ENCODE data around the gene RACGAP1. TPM values are rescaled to one million over a fixed set of nuclear protein-coding genes. Genes with fewer than 3 reads are reported as not detected.

Gene RACGAP1
- polyA plus RNA-seq, 3 donors: 3.1 to 5.4 (median 3.6) TPM

DNA sequence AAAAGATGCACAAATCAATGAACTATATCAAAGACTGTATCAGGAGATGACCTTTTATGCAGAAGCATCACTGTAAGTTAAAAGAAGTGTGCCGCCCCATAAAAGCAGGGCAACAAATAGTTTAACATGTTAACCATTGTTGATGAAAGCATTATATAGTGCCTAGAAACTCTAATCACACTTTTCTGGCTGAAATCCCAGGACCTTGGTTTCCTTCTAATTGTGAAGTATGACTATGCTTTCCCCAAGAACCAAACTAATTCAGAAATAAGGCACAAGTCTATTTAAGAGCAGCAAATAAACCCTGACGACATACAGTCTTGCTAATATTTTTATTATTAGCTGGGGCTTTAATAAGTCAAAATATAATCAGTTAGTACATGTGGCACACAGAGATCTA lies 21.7 kb downstream of the RACGAP1 start:
- H3K4me3 Mint-ChIP-seq: no peak overlapping the region
- no peaks in the 10 kb centered on the region for H3K27me3 Mint-ChIP-seq (ENCODE audit: low read depth in 3 of 3)
- Histone ChIP-seq H3K36me3 (replicated peaks in 1 of 2; ENCODE audit: control insufficient read depth in 1 of 2, insufficient read depth in 2 of 2, low read length in 2 of 2) (peaks cover 49 to 87% of the 10 kb centered on the region in 2 donors), H3K9ac (ENCODE audit: insufficient read depth, low read length, poor library complexity, severe bottlenecking) (no peak overlapping the region), H2AFZ (ENCODE audit: insufficient read depth, low read depth, low read length, poor library complexity, severe bottlenecking) (no peak overlapping the region), H3K27me3 (ENCODE audit: control insufficient read depth in 2 of 2, insufficient read depth in 2 of 2, low read length in 2 of 2) (no peaks in the 10 kb centered on the region), H3K27ac (ENCODE audit: low read depth in 1 of 2, low read length in 2 of 2) (no peak overlapping the region), H3K4me1 (ENCODE audit: control insufficient read depth in 1 of 2, insufficient read depth in 2 of 2, low read length in 2 of 2) (no peaks in the 10 kb centered on the region), H3K9me3 (replicated peaks in 1 of 2; ENCODE audit: control insufficient read depth in 1 of 2, insufficient read depth in 1 of 2, low read length in 2 of 2) (no peaks in the 10 kb centered on the region), H3K4me3 (replicated peaks in 1 of 3; ENCODE audit: low read depth in 2 of 3, low read length in 3 of 3) (no peak overlapping the region), H4K20me1 (ENCODE audit: insufficient read depth, low read length) (no peaks in the 10 kb centered on the region), H3K79me2 (ENCODE audit: insufficient read depth, low read length) (peaks cover 38% of the 10 kb centered on the region), H3K4me2 (replicated peaks; ENCODE audit: extremely low read depth, low read length, poor library complexity, severe bottlenecking) (no peak overlapping the region)
- no CpG with 5 or more reads among the region's 2 CpGs for WGBS (ENCODE audit: insufficient coverage)
- H3K4me1 Mint-ChIP-seq: peaks cover 3% of the 10 kb centered on the region
- H3K27ac Mint-ChIP-seq: no peak overlapping the region
- DNase-seq: no peak
- intact Hi-C loops (cut with micrococcal nuclease): no loop called here
- peaks cover 0 to 2% (median 0%) of the 10 kb centered on the region in 7 donors for H3K9me3 Mint-ChIP-seq
- TF ChIP-seq, protein P1, sequence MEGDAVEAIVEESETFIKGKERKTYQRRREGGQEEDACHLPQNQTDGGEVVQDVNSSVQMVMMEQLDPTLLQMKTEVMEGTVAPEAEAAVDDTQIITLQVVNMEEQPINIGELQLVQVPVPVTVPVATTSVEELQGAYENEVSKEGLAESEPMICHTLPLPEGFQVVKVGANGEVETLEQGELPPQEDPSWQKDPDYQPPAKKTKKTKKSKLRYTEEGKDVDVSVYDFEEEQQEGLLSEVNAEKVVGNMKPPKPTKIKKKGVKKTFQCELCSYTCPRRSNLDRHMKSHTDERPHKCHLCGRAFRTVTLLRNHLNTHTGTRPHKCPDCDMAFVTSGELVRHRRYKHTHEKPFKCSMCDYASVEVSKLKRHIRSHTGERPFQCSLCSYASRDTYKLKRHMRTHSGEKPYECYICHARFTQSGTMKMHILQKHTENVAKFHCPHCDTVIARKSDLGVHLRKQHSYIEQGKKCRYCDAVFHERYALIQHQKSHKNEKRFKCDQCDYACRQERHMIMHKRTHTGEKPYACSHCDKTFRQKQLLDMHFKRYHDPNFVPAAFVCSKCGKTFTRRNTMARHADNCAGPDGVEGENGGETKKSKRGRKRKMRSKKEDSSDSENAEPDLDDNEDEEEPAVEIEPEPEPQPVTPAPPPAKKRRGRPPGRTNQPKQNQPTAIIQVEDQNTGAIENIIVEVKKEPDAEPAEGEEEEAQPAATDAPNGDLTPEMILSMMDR (IDR thresholded peaks at IDR 0.05): no peak
- peaks cover 52 to 74% of the 10 kb centered on the region in 2 donors for H3K36me3 Mint-ChIP-seq

DNA sequence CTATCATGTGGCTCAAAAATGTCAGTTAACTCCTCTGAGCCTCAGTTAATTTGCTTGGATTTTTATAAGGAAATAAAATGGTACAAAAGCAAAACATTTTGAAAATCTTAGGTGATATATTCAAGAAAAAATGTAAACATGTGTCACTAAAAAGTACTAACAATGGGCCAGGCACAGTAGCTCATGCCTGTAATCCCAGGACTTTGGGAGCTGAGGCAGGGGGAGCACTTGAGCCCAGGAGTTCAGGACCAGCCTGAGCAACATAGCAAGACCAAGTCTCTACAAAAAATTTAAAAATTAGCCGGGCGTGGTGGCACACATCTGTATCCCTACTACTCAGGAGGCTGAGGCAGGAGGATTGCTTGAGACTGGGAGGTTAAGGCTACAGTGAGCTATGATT lies 26.8 kb downstream of the RACGAP1 start:
- peaks cover 7% of the 10 kb centered on the region for H3K79me2 ChIP-seq (ENCODE audit: insufficient read depth, low read length)
- no peak overlapping the region for H2AFZ ChIP-seq (ENCODE audit: insufficient read depth, low read depth, low read length, poor library complexity, severe bottlenecking)
- WGBS (ENCODE audit: insufficient coverage): no CpG with 5 or more reads among the region's 2 CpGs
- Mint-ChIP-seq H3K4me3 (no peak overlapping the region), H3K36me3 (peaks cover 51 to 93% of the 10 kb centered on the region in 2 donors), H3K27ac (peak overlapping the region in 1 of 7 donors; percentile 73), H3K4me1 (peaks cover 3% of the 10 kb centered on the region), H3K9me3 (peaks cover 0 to 2% (median 0%) of the 10 kb centered on the region in 7 donors), H3K27me3 (ENCODE audit: low read depth in 3 of 3) (no peaks in the 10 kb centered on the region)
- H3K4me3 ChIP-seq (replicated peaks in 1 of 3; ENCODE audit: low read depth in 2 of 3, low read length in 3 of 3): no peak overlapping the region
- H3K27ac ChIP-seq (ENCODE audit: low read depth in 1 of 2, low read length in 2 of 2): no peak overlapping the region
- H3K4me2 ChIP-seq (replicated peaks; ENCODE audit: extremely low read depth, low read length, poor library complexity, severe bottlenecking): no peak overlapping the region
- DNase-seq: no peak
- intact Hi-C loops (cut with micrococcal nuclease): no loop called here
- H3K9ac ChIP-seq (ENCODE audit: insufficient read depth, low read length, poor library complexity, severe bottlenecking): no peak overlapping the region
- no peaks in the 10 kb centered on the region for H3K27me3 ChIP-seq (ENCODE audit: control insufficient read depth in 2 of 2, insufficient read depth in 2 of 2, low read length in 2 of 2)
- no peaks in the 10 kb centered on the region for H3K9me3 ChIP-seq (replicated peaks in 1 of 2; ENCODE audit: control insufficient read depth in 1 of 2, insufficient read depth in 1 of 2, low read length in 2 of 2)
- TF ChIP-seq, protein P1 (IDR thresholded peaks at IDR 0.05): no peak
- no peaks in the 10 kb centered on the region for H3K4me1 ChIP-seq (ENCODE audit: control insufficient read depth in 1 of 2, insufficient read depth in 2 of 2, low read length in 2 of 2)
- no peaks in the 10 kb centered on the region for H4K20me1 ChIP-seq (ENCODE audit: insufficient read depth, low read length)
- peaks cover 57 to 98% of the 10 kb centered on the region in 2 donors for H3K36me3 ChIP-seq (replicated peaks in 1 of 2; ENCODE audit: control insufficient read depth in 1 of 2, insufficient read depth in 2 of 2, low read length in 2 of 2)

Data from CD14-positive monocyte (primary cell).